ENCODE results near the gene ATP1B3. TPM values are rescaled to one million over a fixed set of nuclear protein-coding genes. Genes with fewer than 3 reads are reported as not detected.

ATP1B3 gene
- polyA plus RNA-seq, 1 donor (not counting 4 experiments of a cell fraction or from before 2014, with no cell fraction given), result 345 TPM

GRCh38 chr3:141960731-141961130 lies 84.3 kb downstream of the ATP1B3 start:
- H3K9me1 ChIP-seq (ENCODE audit: control insufficient read depth, extremely low read depth, insufficient read depth, low read length), result no peaks in the 10 kb centered on the region
- H3K9ac ChIP-seq (ENCODE audit: control insufficient read depth, extremely low read depth, insufficient read depth, low read length), result peak overlapping the region; percentile 57
- no peaks in the 10 kb centered on the region for H3K9me3 ChIP-seq (ENCODE audit: control insufficient read depth, low read depth, low read length)
- no peaks in the 10 kb centered on the region for H3K27me3 ChIP-seq (ENCODE audit: control insufficient read depth, extremely low read depth, insufficient read depth, low read length)
- FAIRE-seq, result no peak
- dilution Hi-C loops (cut with MboI; ENCODE audit: extremely low pct_ligation_motif_present, low sequenced_read_pairs), result no loop called here
- H3K4me1 ChIP-seq (ENCODE audit: control insufficient read depth, extremely low read depth, insufficient read depth, low read length), result peaks cover 23% of the 10 kb centered on the region
- TF ChIP-seq CTCF (optimal IDR thresholded peaks at IDR 0.05 in 1 of 3, IDR thresholded peaks at IDR 0.05 in 1 of 3, conservative IDR thresholded peaks at IDR 0.05 in 1 of 3; ENCODE audit: extremely low read depth in 1 of 3, insufficient read depth in 2 of 3, low read length in 3 of 3) (no peak), EZH2 (IDR thresholded peaks at IDR 0.05; ENCODE audit: low read length) (no peak)
- peaks cover 4 to 10% of the 10 kb centered on the region in 2 experiments for H3K36me3 ChIP-seq (ENCODE audit: control insufficient read depth in 2 of 2, extremely low read depth in 1 of 2, insufficient read depth in 2 of 2, low read length in 2 of 2)
- no peak overlapping the region for H2AFZ ChIP-seq (ENCODE audit: control insufficient read depth, low read length)
- no peaks in the 10 kb centered on the region for H3K79me2 ChIP-seq (ENCODE audit: control insufficient read depth, insufficient read depth, low read length)
- no peak overlapping the region for H3K4me3 ChIP-seq (ENCODE audit: control insufficient read depth in 2 of 3, extremely low read depth in 1 of 3, insufficient read depth in 2 of 3, low read depth in 1 of 3, low read length in 3 of 3)
- H3K27ac ChIP-seq (ENCODE audit: control insufficient read depth, insufficient read depth, low read length), result peak overlapping the region; percentile 89
- DNase-seq (ENCODE audit: low read depth, low spot score), result no peak
- no peaks in the 10 kb centered on the region for H4K20me1 ChIP-seq (ENCODE audit: control insufficient read depth, extremely low read depth, insufficient read depth, low read length)
- peak overlapping the region; percentile 45 for H3K4me2 ChIP-seq (ENCODE audit: control insufficient read depth, extremely low read depth, insufficient read depth, low read depth, low read length)

- Histone ChIP-seq H4K20me1 (ENCODE audit: control insufficient read depth, extremely low read depth, insufficient read depth, low read length) (no peaks in the 10 kb centered on the region), H3K9me3 (ENCODE audit: control insufficient read depth, low read depth, low read length) (no peaks in the 10 kb centered on the region), H3K27ac (ENCODE audit: control insufficient read depth, insufficient read depth, low read length) (no peak overlapping the region), H3K9me1 (ENCODE audit: control insufficient read depth, extremely low read depth, insufficient read depth, low read length) (no peaks in the 10 kb centered on the region), H3K4me2 (ENCODE audit: control insufficient read depth, extremely low read depth, insufficient read depth, low read depth, low read length) (no peak overlapping the region), H3K4me1 (ENCODE audit: control insufficient read depth, extremely low read depth, insufficient read depth, low read length) (peaks cover 22% of the 10 kb centered on the region), H3K27me3 (ENCODE audit: control insufficient read depth, extremely low read depth, insufficient read depth, low read length) (no peaks in the 10 kb centered on the region), H3K79me2 (ENCODE audit: control insufficient read depth, insufficient read depth, low read length) (no peaks in the 10 kb centered on the region), H3K9ac (ENCODE audit: control insufficient read depth, extremely low read depth, insufficient read depth, low read length) (no peak overlapping the region), H3K4me3 (ENCODE audit: control insufficient read depth in 2 of 3, extremely low read depth in 1 of 3, insufficient read depth in 2 of 3, low read depth in 1 of 3, low read length in 3 of 3) (no peak overlapping the region), H3K36me3 (ENCODE audit: control insufficient read depth in 2 of 2, extremely low read depth in 1 of 2, insufficient read depth in 2 of 2, low read length in 2 of 2) (peaks cover 3 to 10% of the 10 kb centered on the region in 2 experiments), H2AFZ (ENCODE audit: control insufficient read depth, low read length) (no peak overlapping the region)
- dilution Hi-C loops (cut with MboI; ENCODE audit: extremely low pct_ligation_motif_present, low sequenced_read_pairs), result no loop called here
- FAIRE-seq (no peak), DNase-seq (ENCODE audit: low read depth, low spot score) (no peak)
- TF ChIP-seq CTCF (optimal IDR thresholded peaks at IDR 0.05 in 1 of 3, IDR thresholded peaks at IDR 0.05 in 1 of 3, conservative IDR thresholded peaks at IDR 0.05 in 1 of 3; ENCODE audit: extremely low read depth in 1 of 3, insufficient read depth in 2 of 3, low read length in 3 of 3) (no peak), EZH2 (IDR thresholded peaks at IDR 0.05; ENCODE audit: low read length) (no peak)
These were observed 86.9 kb downstream of the ATP1B3 start for GRCh38 chr3:141963301-141963700.

Measured in keratinocyte (primary cell).